ENCODE data around the gene HNF4A.

GRCh38 chr20:44480097-44480496, 124.6 kb downstream of the HNF4A start:
- no peak for TF ChIP-seq CTCF (conservative IDR thresholded peaks at IDR 0.05)
- TF ChIP-seq EZH2 (IDR thresholded peaks at IDR 0.05; ENCODE audit: low read depth) = no peak

All from PC-9 (cell line).